SU-DHL-6 (cell line): ENCODE results near the gene PHACTR1.

Experiments
- EZH2phosphoT487 ChIP-seq: fragments of 200-600 bp; sonication (generic), shearing (Covaris generic); conservative IDR thresholded peaks from 2 replicates; pipeline ENCODE4 v1.6.1; 2018; ENCODE audit warnings: mild to moderate bottlenecking, antibody characterized with exemption, low read length, moderate library complexity, mixed read lengths
- TF ChIP-seq, protein P1 (sequence below): fragments of 200-600 bp; sonication (generic); IDR thresholded peaks from one replicate; pipeline ENCODE4 v1.5.1; 2017; ENCODE audit warnings: antibody characterized with exemption, mild to moderate bottlenecking, low read length, moderate library complexity; ENCODE audit not compliant: insufficient read depth, poor library complexity, severe bottlenecking

DNA sequence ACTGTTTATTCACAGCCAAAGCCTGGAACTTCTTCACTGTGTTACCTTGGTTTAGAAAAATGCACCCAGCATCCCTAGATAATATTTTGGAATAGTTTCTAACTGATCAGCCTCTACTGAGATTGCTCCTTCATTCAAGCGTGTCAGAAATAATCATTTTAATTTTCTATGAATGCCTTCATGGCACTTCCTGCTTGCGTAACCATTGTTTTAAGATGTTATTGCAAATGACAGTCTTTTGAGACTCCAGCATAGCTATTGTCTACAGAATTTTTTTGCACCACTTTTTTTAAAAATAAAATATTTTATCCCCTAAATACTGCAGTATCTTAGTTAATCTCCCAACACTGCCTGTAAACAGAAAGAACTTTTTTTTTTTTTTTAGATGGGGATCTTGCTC, 213.1 kb downstream of the PHACTR1 start:
- TF ChIP-seq, protein P1, sequence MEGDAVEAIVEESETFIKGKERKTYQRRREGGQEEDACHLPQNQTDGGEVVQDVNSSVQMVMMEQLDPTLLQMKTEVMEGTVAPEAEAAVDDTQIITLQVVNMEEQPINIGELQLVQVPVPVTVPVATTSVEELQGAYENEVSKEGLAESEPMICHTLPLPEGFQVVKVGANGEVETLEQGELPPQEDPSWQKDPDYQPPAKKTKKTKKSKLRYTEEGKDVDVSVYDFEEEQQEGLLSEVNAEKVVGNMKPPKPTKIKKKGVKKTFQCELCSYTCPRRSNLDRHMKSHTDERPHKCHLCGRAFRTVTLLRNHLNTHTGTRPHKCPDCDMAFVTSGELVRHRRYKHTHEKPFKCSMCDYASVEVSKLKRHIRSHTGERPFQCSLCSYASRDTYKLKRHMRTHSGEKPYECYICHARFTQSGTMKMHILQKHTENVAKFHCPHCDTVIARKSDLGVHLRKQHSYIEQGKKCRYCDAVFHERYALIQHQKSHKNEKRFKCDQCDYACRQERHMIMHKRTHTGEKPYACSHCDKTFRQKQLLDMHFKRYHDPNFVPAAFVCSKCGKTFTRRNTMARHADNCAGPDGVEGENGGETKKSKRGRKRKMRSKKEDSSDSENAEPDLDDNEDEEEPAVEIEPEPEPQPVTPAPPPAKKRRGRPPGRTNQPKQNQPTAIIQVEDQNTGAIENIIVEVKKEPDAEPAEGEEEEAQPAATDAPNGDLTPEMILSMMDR: no peak
- TF ChIP-seq EZH2phosphoT487: no peak
